Measurements from ENCODE around the gene LYRM9. TPM values are rescaled to one million over a fixed set of nuclear protein-coding genes. Genes with fewer than 3 reads are reported as not detected.

LYRM9 gene
- total RNA-seq, 1 experiment from 2014 or later, result 0.97 TPM

DNA sequence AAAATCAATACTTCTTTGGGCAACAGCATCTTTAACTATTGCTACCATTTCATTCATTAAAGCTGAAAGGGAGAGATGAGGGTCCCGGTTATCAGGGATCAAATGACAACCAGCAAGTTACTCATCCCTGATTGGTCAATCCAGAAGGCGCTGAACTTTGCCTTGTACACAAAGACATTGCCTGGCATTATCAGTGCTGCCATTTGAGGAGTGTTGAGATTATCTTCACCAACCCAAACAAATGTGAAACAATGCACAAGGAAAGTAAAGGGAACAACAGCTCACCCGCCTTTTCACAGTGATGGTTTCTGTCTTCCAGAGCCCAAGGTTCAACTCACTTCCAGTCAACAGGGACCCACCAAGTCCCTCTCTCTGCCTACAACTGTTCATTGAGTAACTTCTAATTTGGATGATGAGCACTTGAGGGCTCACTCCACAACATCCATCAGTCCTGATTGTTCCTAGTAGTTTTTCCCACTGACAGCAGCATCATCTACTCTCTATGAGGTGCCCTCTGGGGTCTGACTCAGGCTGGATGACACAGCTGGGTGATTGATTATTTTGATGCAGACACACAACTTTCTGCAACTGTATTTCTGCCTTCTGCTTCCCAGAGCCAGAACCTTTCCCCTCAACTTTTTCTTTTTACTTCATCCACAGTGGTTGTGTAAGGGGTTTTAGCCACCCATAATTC, 32.0 kb downstream of the LYRM9 start:
- Histone ChIP-seq H2AFZ (ENCODE audit: low read length) (no peak overlapping the region), H3K9me3 (ENCODE audit: low read length) (no peaks in the 10 kb centered on the region), H3K9ac (ENCODE audit: low read length) (no peak overlapping the region), H3K4me2 (ENCODE audit: low read depth, low read length, poor library complexity, severe bottlenecking) (no peak overlapping the region), H3K36me3 (ENCODE audit: insufficient read depth, low read length) (no peaks in the 10 kb centered on the region), H3K9me2 (replicated peaks; ENCODE audit: insufficient read depth, low read length) (no peaks in the 10 kb centered on the region), H3K27me3 (ENCODE audit: low read length) (no peaks in the 10 kb centered on the region), H3K4me1 (ENCODE audit: low read length) (no peaks in the 10 kb centered on the region), H3K4me3 (ENCODE audit: low read length) (no peak overlapping the region), H4K20me1 (ENCODE audit: insufficient read depth, low read depth, low read length) (no peaks in the 10 kb centered on the region), H3K79me2 (ENCODE audit: low read length) (no peaks in the 10 kb centered on the region), H3K27ac (ENCODE audit: low read length) (no peak overlapping the region)
- no peak for DNase-seq

DNA sequence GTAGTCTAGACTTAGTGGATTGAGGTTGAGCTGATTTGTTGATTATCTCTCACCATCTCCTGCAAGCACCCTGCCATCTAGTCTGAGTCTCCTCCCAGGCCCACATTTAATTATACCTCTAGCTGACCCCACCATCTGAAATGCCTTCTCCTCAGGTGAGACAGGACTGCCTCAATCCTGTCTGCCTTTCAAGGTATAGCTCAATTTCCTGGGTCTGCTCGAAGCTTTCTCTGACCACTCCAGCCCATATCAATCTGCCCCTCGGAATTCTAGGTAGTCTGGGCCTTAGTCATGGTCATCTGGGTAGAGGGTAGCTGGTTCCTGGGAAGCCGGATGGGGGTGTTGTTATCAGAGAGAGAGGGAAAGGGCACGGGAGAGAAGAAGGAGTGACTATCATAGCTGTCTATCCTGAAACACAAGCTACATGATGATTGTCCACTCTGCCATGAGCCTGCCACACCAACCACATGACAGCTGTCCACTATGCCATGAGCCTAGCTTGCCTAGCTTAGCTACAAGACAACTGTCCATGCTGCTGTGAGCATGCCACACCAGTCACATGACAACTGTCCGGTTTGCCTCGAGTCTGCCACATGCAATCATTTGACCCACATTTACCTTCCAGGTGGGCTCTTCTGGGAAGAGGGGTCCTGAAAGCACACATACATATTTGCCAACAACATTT, 34.4 kb downstream of the LYRM9 start:
- Histone ChIP-seq H3K4me2 (ENCODE audit: low read depth, low read length, poor library complexity, severe bottlenecking) (no peak overlapping the region), H3K4me1 (ENCODE audit: low read length) (no peaks in the 10 kb centered on the region), H2AFZ (ENCODE audit: low read length) (no peak overlapping the region), H3K9me2 (replicated peaks; ENCODE audit: insufficient read depth, low read length) (no peaks in the 10 kb centered on the region), H3K27me3 (ENCODE audit: low read length) (no peaks in the 10 kb centered on the region), H3K79me2 (ENCODE audit: low read length) (no peaks in the 10 kb centered on the region), H3K36me3 (ENCODE audit: insufficient read depth, low read length) (no peaks in the 10 kb centered on the region), H3K9ac (ENCODE audit: low read length) (no peak overlapping the region), H3K27ac (ENCODE audit: low read length) (no peak overlapping the region), H3K4me3 (ENCODE audit: low read length) (no peak overlapping the region), H3K9me3 (ENCODE audit: low read length) (no peaks in the 10 kb centered on the region), H4K20me1 (ENCODE audit: insufficient read depth, low read depth, low read length) (no peaks in the 10 kb centered on the region)
- DNase-seq, result no peak

- H3K4me1 ChIP-seq (ENCODE audit: low read length), result no peaks in the 10 kb centered on the region
- H3K27ac ChIP-seq (ENCODE audit: low read length), result no peak overlapping the region
- DNase-seq, result no peak
- H2AFZ ChIP-seq (ENCODE audit: low read length), result no peak overlapping the region
- no peaks in the 10 kb centered on the region for H3K36me3 ChIP-seq (ENCODE audit: insufficient read depth, low read length)
- H3K9me2 ChIP-seq (replicated peaks; ENCODE audit: insufficient read depth, low read length), result no peaks in the 10 kb centered on the region
- no peaks in the 10 kb centered on the region for H4K20me1 ChIP-seq (ENCODE audit: insufficient read depth, low read depth, low read length)
- no peaks in the 10 kb centered on the region for H3K9me3 ChIP-seq (ENCODE audit: low read length)
- no peaks in the 10 kb centered on the region for H3K79me2 ChIP-seq (ENCODE audit: low read length)
- no peaks in the 10 kb centered on the region for H3K27me3 ChIP-seq (ENCODE audit: low read length)
- no peak overlapping the region for H3K4me2 ChIP-seq (ENCODE audit: low read depth, low read length, poor library complexity, severe bottlenecking)
- no peak overlapping the region for H3K9ac ChIP-seq (ENCODE audit: low read length)
- no peak overlapping the region for H3K4me3 ChIP-seq (ENCODE audit: low read length)
Measured at GRCh38 chr17:27856676-27857432, 36.3 kb downstream of the LYRM9 start.

DNA sequence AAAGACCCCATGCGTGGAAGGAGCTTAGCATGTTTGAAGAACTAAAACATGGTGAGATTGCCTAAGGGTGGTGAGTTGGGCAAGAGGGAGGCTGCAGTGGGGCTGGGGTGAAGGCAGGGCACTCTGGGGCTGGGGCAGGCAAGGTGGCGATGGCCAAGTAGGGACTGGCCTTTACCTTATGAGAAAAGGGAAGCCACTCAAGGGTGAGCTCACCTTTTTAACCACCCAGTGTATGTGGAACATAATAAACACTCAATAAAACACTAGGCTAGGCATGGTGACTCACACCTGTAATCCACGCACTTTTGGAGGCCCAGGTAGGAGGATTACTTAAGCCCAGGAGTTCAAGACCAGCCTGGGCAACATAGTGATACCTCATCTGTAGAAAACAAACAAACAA, 37.7 kb downstream of the LYRM9 start:
- H4K20me1 ChIP-seq (ENCODE audit: insufficient read depth, low read depth, low read length), result no peaks in the 10 kb centered on the region
- H3K27ac ChIP-seq (ENCODE audit: low read length), result no peak overlapping the region
- no peaks in the 10 kb centered on the region for H3K36me3 ChIP-seq (ENCODE audit: insufficient read depth, low read length)
- no peak for DNase-seq
- H3K27me3 ChIP-seq (ENCODE audit: low read length), result no peaks in the 10 kb centered on the region
- H3K9me3 ChIP-seq (ENCODE audit: low read length), result no peaks in the 10 kb centered on the region
- no peaks in the 10 kb centered on the region for H3K9me2 ChIP-seq (replicated peaks; ENCODE audit: insufficient read depth, low read length)
- H3K4me3 ChIP-seq (ENCODE audit: low read length), result no peak overlapping the region
- no peak overlapping the region for H3K4me2 ChIP-seq (ENCODE audit: low read depth, low read length, poor library complexity, severe bottlenecking)
- H2AFZ ChIP-seq (ENCODE audit: low read length), result no peak overlapping the region
- H3K9ac ChIP-seq (ENCODE audit: low read length), result no peak overlapping the region
- H3K79me2 ChIP-seq (ENCODE audit: low read length), result no peaks in the 10 kb centered on the region
- no peaks in the 10 kb centered on the region for H3K4me1 ChIP-seq (ENCODE audit: low read length)

GRCh38 chr17:27854163-27854562, 39.0 kb downstream of the LYRM9 start:
- Histone ChIP-seq H3K79me2 (ENCODE audit: low read length) (no peaks in the 10 kb centered on the region), H3K27me3 (ENCODE audit: low read length) (no peaks in the 10 kb centered on the region), H2AFZ (ENCODE audit: low read length) (no peak overlapping the region), H3K4me2 (ENCODE audit: low read depth, low read length, poor library complexity, severe bottlenecking) (no peak overlapping the region), H3K27ac (ENCODE audit: low read length) (no peak overlapping the region), H3K9me3 (ENCODE audit: low read length) (no peaks in the 10 kb centered on the region), H3K9ac (ENCODE audit: low read length) (no peak overlapping the region), H3K4me3 (ENCODE audit: low read length) (no peak overlapping the region), H3K4me1 (ENCODE audit: low read length) (no peaks in the 10 kb centered on the region), H4K20me1 (ENCODE audit: insufficient read depth, low read depth, low read length) (no peaks in the 10 kb centered on the region), H3K9me2 (replicated peaks; ENCODE audit: insufficient read depth, low read length) (no peaks in the 10 kb centered on the region), H3K36me3 (ENCODE audit: insufficient read depth, low read length) (no peaks in the 10 kb centered on the region)
- no peak for DNase-seq

GRCh38 chr17:27853091-27853490, 40.1 kb downstream of the LYRM9 start:
- Histone ChIP-seq H2AFZ (ENCODE audit: low read length) (no peak overlapping the region), H3K27me3 (ENCODE audit: low read length) (no peaks in the 10 kb centered on the region), H3K4me1 (ENCODE audit: low read length) (no peaks in the 10 kb centered on the region), H3K9me3 (ENCODE audit: low read length) (no peaks in the 10 kb centered on the region), H3K36me3 (ENCODE audit: insufficient read depth, low read length) (no peaks in the 10 kb centered on the region), H3K4me2 (ENCODE audit: low read depth, low read length, poor library complexity, severe bottlenecking) (no peak overlapping the region), H3K79me2 (ENCODE audit: low read length) (no peaks in the 10 kb centered on the region), H4K20me1 (ENCODE audit: insufficient read depth, low read depth, low read length) (no peaks in the 10 kb centered on the region), H3K4me3 (ENCODE audit: low read length) (no peak overlapping the region), H3K9me2 (replicated peaks; ENCODE audit: insufficient read depth, low read length) (no peaks in the 10 kb centered on the region), H3K27ac (ENCODE audit: low read length) (no peak overlapping the region), H3K9ac (ENCODE audit: low read length) (no peak overlapping the region)
- no peak for DNase-seq

- no peaks in the 10 kb centered on the region for H3K9me3 ChIP-seq (ENCODE audit: low read length)
- no peaks in the 10 kb centered on the region for H4K20me1 ChIP-seq (ENCODE audit: insufficient read depth, low read depth, low read length)
- no peaks in the 10 kb centered on the region for H3K9me2 ChIP-seq (replicated peaks; ENCODE audit: insufficient read depth, low read length)
- H3K79me2 ChIP-seq (ENCODE audit: low read length), result no peaks in the 10 kb centered on the region
- no peak for DNase-seq
- H3K9ac ChIP-seq (ENCODE audit: low read length), result no peak overlapping the region
- no peak overlapping the region for H3K4me2 ChIP-seq (ENCODE audit: low read depth, low read length, poor library complexity, severe bottlenecking)
- H3K27ac ChIP-seq (ENCODE audit: low read length), result no peak overlapping the region
- no peaks in the 10 kb centered on the region for H3K27me3 ChIP-seq (ENCODE audit: low read length)
- H3K4me3 ChIP-seq (ENCODE audit: low read length), result no peak overlapping the region
- no peaks in the 10 kb centered on the region for H3K36me3 ChIP-seq (ENCODE audit: insufficient read depth, low read length)
- H2AFZ ChIP-seq (ENCODE audit: low read length), result no peak overlapping the region
- H3K4me1 ChIP-seq (ENCODE audit: low read length), result no peaks in the 10 kb centered on the region
Measured at GRCh38 chr17:27849474-27850185, 43.5 kb downstream of the LYRM9 start.

- H3K27ac ChIP-seq (ENCODE audit: low read length), result no peak overlapping the region
- H4K20me1 ChIP-seq (ENCODE audit: insufficient read depth, low read depth, low read length), result no peaks in the 10 kb centered on the region
- no peak overlapping the region for H3K9ac ChIP-seq (ENCODE audit: low read length)
- no peaks in the 10 kb centered on the region for H3K4me1 ChIP-seq (ENCODE audit: low read length)
- H3K9me2 ChIP-seq (replicated peaks; ENCODE audit: insufficient read depth, low read length), result no peaks in the 10 kb centered on the region
- DNase-seq, result no peak
- H3K36me3 ChIP-seq (ENCODE audit: insufficient read depth, low read length), result no peaks in the 10 kb centered on the region
- no peaks in the 10 kb centered on the region for H3K27me3 ChIP-seq (ENCODE audit: low read length)
- H3K9me3 ChIP-seq (ENCODE audit: low read length), result no peaks in the 10 kb centered on the region
- H3K4me3 ChIP-seq (ENCODE audit: low read length), result no peak overlapping the region
- no peak overlapping the region for H2AFZ ChIP-seq (ENCODE audit: low read length)
- H3K4me2 ChIP-seq (ENCODE audit: low read depth, low read length, poor library complexity, severe bottlenecking), result no peak overlapping the region
- H3K79me2 ChIP-seq (ENCODE audit: low read length), result no peaks in the 10 kb centered on the region
Measured at GRCh38 chr17:27848931-27849330, 44.2 kb downstream of the LYRM9 start.
